Measurements from ENCODE around the gene CRACR2B.

CRACR2B gene

DNA sequence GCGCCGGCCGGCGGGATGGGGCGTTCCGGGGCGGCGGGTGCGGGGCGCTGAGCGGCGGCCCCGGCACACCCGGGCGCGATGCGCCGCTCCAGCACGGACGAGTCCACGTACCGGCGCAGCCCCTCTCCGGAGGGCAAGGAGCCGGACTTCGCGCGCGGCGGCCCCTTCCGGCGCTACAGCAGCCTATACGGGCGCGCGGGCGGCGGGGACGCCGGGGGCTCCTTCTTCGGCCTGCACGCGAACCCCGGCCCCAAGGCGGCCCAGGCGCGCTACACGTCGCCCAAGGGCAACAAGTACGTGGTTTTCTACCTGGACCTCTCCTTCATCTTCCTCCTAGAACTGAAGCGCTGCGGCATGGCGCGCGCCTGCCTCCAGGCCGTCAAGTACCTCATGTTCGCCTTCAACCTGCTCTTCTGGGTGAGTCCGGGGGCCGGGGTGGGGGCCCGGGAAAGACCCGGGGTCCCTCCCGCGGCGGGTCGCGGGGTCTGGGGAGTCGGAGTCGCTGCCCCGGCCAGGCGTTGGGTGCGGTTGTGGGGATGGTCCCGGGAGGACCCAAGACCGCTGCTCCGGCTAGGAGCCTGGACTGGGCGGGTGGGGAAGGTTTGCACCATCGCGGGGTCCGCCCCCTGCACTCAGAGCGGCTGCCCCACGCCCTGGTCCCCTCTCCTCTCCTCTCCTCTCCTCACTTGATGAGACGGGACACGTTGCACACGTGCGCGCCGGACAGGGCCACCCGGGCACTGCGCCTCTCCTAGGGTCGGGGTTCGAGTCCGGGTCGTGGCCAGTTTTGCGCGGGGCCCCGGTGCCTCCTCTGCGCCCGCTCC lies 22.4 kb downstream of the CRACR2B start:
- Histone ChIP-seq H3K4me1 (ENCODE audit: control insufficient read depth, insufficient read depth, low read length) (0 out of 2 replicates have a peak, but pooled peaks cover 2% of the 10 kb centered on the region), H3K27ac (ENCODE audit: extremely low read depth, low read depth, low read length) (no peak overlapping the region), H3K4me3 (ENCODE audit: low read depth, low read length) (peak overlapping the region; percentile 34), H3K9me3 (ENCODE audit: control insufficient read depth, insufficient read depth, low read depth, low read length) (no peaks in the 10 kb centered on the region), H3K36me3 (ENCODE audit: control insufficient read depth in 2 of 2, insufficient read depth in 1 of 2, low read length in 2 of 2) (no peaks in the 10 kb centered on the region)
- CTCF ChIA-PET = no interaction called here
- TF ChIP-seq ZIC2 (tag by site-specific recombination; IDR thresholded peaks at IDR 0.05) (no peak), KLF1 (tag by site-specific recombination; IDR thresholded peaks at IDR 0.05) (peak; percentile 34; the same call in 1 of the 2 replicates)
- POLR2A ChIA-PET = no interaction called here

DNA sequence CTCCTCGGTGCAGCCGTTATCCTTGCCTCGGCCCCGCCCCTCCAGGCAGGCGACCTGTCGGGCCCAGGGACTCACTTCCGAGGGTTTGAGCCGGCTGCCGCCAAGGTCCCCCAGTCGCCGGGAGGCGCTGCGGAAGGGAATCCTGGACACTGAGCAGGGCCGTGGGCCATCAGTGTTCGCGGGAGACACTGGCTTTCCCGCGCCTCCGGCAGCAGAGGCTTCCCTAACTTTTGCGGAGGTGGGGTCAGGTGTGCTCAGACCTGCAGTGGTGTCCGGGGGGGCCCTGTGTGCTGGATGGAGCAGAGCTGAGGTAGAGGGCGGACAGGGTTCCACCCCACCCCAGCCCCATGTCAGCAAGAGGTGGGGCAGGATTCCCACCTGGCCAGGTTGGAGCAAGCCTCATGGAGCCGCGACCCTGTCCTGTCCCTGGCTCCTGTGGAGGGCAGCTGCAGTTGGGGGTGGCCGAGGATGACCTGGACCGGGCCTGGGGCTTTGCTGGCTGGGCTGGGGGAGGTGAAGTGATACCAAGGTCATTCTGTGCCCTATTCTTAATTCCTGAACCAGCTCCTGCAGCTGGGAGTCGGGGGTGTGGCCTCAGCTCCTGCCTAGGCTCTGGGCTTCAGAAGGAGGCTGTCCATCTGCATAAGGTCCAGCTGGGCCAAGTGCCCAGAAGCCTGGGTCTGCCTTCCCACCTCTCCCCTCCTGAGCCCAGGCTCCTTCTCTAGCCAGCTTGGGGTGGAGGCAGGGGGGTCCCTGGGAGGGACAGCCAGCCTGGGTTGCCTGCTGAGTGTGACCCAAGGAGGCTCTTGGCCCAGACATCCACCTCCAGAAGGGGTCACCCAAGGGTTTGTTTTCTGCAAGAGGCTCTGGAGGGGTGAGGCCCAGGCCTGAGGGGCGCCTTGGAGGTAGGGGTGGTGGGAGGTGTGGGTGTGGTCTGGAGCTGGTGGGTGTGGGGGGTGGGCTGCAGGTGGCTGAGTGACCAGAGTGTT lies 23.4 kb downstream of the CRACR2B start:
- H3K4me1 ChIP-seq (ENCODE audit: control insufficient read depth, insufficient read depth, low read length) = 0 out of 2 replicates have a peak, but pooled peaks cover 2% of the 10 kb centered on the region
- no peaks in the 10 kb centered on the region for H3K9me3 ChIP-seq (ENCODE audit: control insufficient read depth, insufficient read depth, low read depth, low read length)
- H3K27ac ChIP-seq (ENCODE audit: extremely low read depth, low read depth, low read length) = no peak overlapping the region
- H3K4me3 ChIP-seq (ENCODE audit: low read depth, low read length) = no peak overlapping the region
- no peaks in the 10 kb centered on the region for H3K36me3 ChIP-seq (ENCODE audit: control insufficient read depth in 2 of 2, insufficient read depth in 1 of 2, low read length in 2 of 2)
- CTCF ChIA-PET = interaction anchor here (0.6 to 1.6 kb wide), 5 partner anchors 8 to 194 kb away, joined by 3 to 4 read pairs (median 3); no protein-coding TSS in a partner anchor
- POLR2A ChIA-PET = no interaction called here
- TF ChIP-seq GLIS1 (tag by site-specific recombination; IDR thresholded peaks at IDR 0.05) = peak; percentile 52; the same call in 1 of the 2 replicates
- TF ChIP-seq, protein P1, sequence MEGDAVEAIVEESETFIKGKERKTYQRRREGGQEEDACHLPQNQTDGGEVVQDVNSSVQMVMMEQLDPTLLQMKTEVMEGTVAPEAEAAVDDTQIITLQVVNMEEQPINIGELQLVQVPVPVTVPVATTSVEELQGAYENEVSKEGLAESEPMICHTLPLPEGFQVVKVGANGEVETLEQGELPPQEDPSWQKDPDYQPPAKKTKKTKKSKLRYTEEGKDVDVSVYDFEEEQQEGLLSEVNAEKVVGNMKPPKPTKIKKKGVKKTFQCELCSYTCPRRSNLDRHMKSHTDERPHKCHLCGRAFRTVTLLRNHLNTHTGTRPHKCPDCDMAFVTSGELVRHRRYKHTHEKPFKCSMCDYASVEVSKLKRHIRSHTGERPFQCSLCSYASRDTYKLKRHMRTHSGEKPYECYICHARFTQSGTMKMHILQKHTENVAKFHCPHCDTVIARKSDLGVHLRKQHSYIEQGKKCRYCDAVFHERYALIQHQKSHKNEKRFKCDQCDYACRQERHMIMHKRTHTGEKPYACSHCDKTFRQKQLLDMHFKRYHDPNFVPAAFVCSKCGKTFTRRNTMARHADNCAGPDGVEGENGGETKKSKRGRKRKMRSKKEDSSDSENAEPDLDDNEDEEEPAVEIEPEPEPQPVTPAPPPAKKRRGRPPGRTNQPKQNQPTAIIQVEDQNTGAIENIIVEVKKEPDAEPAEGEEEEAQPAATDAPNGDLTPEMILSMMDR (tag by site-specific recombination; IDR thresholded peaks at IDR 0.05) = 0 out of 2 replicates have a peak, but pooled peaks have one; percentile 38
- no peak for TF ChIP-seq ZNF404 (tag by site-specific recombination; IDR thresholded peaks at IDR 0.05)
- TF ChIP-seq, protein P2, sequence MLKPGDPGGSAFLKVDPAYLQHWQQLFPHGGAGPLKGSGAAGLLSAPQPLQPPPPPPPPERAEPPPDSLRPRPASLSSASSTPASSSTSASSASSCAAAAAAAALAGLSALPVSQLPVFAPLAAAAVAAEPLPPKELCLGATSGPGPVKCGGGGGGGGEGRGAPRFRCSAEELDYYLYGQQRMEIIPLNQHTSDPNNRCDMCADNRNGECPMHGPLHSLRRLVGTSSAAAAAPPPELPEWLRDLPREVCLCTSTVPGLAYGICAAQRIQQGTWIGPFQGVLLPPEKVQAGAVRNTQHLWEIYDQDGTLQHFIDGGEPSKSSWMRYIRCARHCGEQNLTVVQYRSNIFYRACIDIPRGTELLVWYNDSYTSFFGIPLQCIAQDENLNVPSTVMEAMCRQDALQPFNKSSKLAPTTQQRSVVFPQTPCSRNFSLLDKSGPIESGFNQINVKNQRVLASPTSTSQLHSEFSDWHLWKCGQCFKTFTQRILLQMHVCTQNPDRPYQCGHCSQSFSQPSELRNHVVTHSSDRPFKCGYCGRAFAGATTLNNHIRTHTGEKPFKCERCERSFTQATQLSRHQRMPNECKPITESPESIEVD (tag by site-specific recombination; IDR thresholded peaks at IDR 0.05) = no peak
- no peak for TF ChIP-seq ZNF837 (tag by site-specific recombination; IDR thresholded peaks at IDR 0.05)
- TF ChIP-seq ZNF629 (tag by site-specific recombination; IDR thresholded peaks at IDR 0.05) = no peak
- TF ChIP-seq ZNF600 (tag by site-specific recombination; IDR thresholded peaks at IDR 0.05) = 0 out of 2 replicates have a peak, but pooled peaks have one; percentile 20
- peak; percentile 53; the same call in 1 of the 2 replicates for TF ChIP-seq GLIS2 (tag by site-specific recombination; IDR thresholded peaks at IDR 0.05)
- no peak for TF ChIP-seq FEZF1 (tag by site-specific recombination; IDR thresholded peaks at IDR 0.05)
- TF ChIP-seq ZIC2 (tag by site-specific recombination; IDR thresholded peaks at IDR 0.05) = 0 out of 2 replicates have a peak, but pooled peaks have one; percentile 10
- peak; percentile 46; the same call in 1 of the 2 replicates for TF ChIP-seq EGR2 (tag by site-specific recombination; IDR thresholded peaks at IDR 0.05; ENCODE audit: low read depth)
- TF ChIP-seq ZFHX2 (tag by site-specific recombination; conservative IDR thresholded peaks at IDR 0.05) = 0 out of 2 replicates have a peak, but pooled peaks have one; percentile 16
- TF ChIP-seq ZSCAN30 (tag by site-specific recombination; IDR thresholded peaks at IDR 0.05) = no peak

DNA sequence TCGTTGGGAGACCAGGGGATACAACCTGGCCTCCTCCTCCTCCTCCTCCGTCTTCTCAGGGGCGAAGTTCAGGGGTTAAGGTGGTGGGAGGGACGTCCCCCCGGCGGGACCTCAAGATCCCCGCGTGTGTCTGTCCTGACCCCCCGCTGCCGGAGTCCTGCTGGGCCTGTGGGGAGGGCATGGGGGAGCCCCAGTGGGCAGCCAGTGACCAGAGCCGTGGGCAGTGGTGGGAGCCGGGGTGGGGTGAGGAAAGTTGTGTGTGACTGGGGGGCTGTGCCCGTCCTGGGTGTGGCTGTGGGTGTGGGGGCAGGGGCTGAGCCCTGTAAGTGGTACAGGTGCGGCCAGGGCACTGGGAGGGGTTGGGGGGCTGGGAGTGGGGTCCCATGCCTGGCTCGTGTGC lies 25.0 kb downstream of the CRACR2B start:
- H3K9me3 ChIP-seq (ENCODE audit: control insufficient read depth, insufficient read depth, low read depth, low read length) = no peaks in the 10 kb centered on the region
- no peaks in the 10 kb centered on the region for H3K36me3 ChIP-seq (ENCODE audit: control insufficient read depth in 2 of 2, insufficient read depth in 1 of 2, low read length in 2 of 2)
- H3K4me1 ChIP-seq (ENCODE audit: control insufficient read depth, insufficient read depth, low read length) = 0 out of 2 replicates have a peak, but pooled peaks cover 2% of the 10 kb centered on the region
- no peak for TF ChIP-seq ZNF155 (tag by site-specific recombination; IDR thresholded peaks at IDR 0.05)
- TF ChIP-seq ZNF146 (tag by site-specific recombination; IDR thresholded peaks at IDR 0.05) = no peak
- TF ChIP-seq, protein P3, sequence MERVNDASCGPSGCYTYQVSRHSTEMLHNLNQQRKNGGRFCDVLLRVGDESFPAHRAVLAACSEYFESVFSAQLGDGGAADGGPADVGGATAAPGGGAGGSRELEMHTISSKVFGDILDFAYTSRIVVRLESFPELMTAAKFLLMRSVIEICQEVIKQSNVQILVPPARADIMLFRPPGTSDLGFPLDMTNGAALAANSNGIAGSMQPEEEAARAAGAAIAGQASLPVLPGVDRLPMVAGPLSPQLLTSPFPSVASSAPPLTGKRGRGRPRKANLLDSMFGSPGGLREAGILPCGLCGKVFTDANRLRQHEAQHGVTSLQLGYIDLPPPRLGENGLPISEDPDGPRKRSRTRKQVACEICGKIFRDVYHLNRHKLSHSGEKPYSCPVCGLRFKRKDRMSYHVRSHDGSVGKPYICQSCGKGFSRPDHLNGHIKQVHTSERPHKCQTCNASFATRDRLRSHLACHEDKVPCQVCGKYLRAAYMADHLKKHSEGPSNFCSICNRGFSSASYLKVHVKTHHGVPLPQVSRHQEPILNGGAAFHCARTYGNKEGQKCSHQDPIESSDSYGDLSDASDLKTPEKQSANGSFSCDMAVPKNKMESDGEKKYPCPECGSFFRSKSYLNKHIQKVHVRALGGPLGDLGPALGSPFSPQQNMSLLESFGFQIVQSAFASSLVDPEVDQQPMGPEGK (tag by site-specific recombination; IDR thresholded peaks at IDR 0.05) = peak; percentile 21
- TF ChIP-seq, protein P4, sequence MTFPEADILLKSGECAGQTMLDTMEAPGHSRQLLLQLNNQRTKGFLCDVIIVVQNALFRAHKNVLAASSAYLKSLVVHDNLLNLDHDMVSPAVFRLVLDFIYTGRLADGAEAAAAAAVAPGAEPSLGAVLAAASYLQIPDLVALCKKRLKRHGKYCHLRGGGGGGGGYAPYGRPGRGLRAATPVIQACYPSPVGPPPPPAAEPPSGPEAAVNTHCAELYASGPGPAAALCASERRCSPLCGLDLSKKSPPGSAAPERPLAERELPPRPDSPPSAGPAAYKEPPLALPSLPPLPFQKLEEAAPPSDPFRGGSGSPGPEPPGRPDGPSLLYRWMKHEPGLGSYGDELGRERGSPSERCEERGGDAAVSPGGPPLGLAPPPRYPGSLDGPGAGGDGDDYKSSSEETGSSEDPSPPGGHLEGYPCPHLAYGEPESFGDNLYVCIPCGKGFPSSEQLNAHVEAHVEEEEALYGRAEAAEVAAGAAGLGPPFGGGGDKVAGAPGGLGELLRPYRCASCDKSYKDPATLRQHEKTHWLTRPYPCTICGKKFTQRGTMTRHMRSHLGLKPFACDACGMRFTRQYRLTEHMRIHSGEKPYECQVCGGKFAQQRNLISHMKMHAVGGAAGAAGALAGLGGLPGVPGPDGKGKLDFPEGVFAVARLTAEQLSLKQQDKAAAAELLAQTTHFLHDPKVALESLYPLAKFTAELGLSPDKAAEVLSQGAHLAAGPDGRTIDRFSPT (tag by site-specific recombination; IDR thresholded peaks at IDR 0.05) = 0 out of 2 replicates have a peak, but pooled peaks have one; percentile 35
- TF ChIP-seq ZFHX2 (tag by site-specific recombination; conservative IDR thresholded peaks at IDR 0.05) = peak; percentile 52
- peak; percentile 32; the same call in 1 of the 2 replicates for TF ChIP-seq KLF1 (tag by site-specific recombination; IDR thresholded peaks at IDR 0.05)
- 0 out of 2 replicates have a peak, but pooled peaks have one; percentile 36 for TF ChIP-seq EGR2 (tag by site-specific recombination; IDR thresholded peaks at IDR 0.05; ENCODE audit: low read depth)
- no peak overlapping the region for H3K27ac ChIP-seq (ENCODE audit: extremely low read depth, low read depth, low read length)
- POLR2A ChIA-PET = no interaction called here
- CTCF ChIA-PET = no interaction called here
- H3K4me3 ChIP-seq (ENCODE audit: low read depth, low read length) = no peak overlapping the region

All from HEK293 (cell line).